Prostate gland (tissue), 2 donors: ENCODE results near the gene ZNF230.

Experiments
- CTCF ChIP-seq, 4 experiments: fragments of 200-600 bp in 2 of 4; fragments of 450-650 bp in 2 of 4; sonication (generic) in 2 of 4; IDR thresholded peaks; 1 replicate in 3 of 4; 2 replicates in 1 of 4; pipeline ENCODE4 v1.5.1; 2016 to 2019; ENCODE audit warnings: antibody characterized with exemption in 4 of 4, mild to moderate bottlenecking in 2 of 4, moderate library complexity in 2 of 4
- POLR2A ChIP-seq: fragments of 450-650 bp; IDR thresholded peaks from one replicate; pipeline ENCODE4 v1.6.1; 2016; ENCODE audit warnings: antibody characterized with exemption, mild to moderate bottlenecking

DNA sequence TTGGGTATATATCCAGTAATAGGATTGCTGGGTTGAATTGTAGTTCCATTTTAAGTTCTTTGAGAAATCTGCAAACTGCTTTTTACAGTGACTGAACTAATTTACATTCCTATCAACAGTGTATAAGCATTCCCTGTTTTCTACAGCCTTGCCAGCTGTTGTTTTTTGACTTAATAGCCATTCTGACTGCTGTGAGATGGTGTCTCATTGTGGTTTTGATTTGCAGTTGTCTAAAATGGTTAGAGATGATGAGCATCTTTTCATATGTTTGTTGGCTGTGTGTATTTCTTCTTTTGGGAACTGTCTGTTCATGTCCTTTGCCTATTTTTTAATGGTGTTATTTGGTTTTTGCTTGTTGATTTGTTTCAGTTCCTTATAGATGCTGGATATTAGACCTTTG lies 18.5 kb downstream of the ZNF230 start:
- TF ChIP-seq CTCF (IDR thresholded peaks at IDR 0.05): no peak
- no peak for TF ChIP-seq POLR2A
